ENCODE measurements around the gene KCNQ1OT1.

Gene KCNQ1OT1

GRCh38 chr11:2674658-2675131 is 25.1 kb downstream of the KCNQ1OT1 start:
- H3K27me3 ChIP-seq (ENCODE audit: control insufficient read depth in 1 of 2, insufficient read depth in 2 of 2, low read length in 2 of 2) = no peaks in the 10 kb centered on the region
- H3K4me3 ChIP-seq (ENCODE audit: low read depth in 1 of 2, low read length in 2 of 2) = no peak overlapping the region
- peaks cover 0 to 9% of the 10 kb centered on the region in 2 donors for H3K4me1 ChIP-seq (ENCODE audit: control insufficient read depth in 1 of 2, insufficient read depth in 2 of 2, low read length in 2 of 2)
- no peak overlapping the region for H3K27ac ChIP-seq (ENCODE audit: low read depth, low read length)
- H3K9ac ChIP-seq (ENCODE audit: low read depth in 1 of 2, low read length in 2 of 2) = no peak overlapping the region
- H3K36me3 ChIP-seq (ENCODE audit: control insufficient read depth in 1 of 2, insufficient read depth in 2 of 2, low read length in 2 of 2) = peaks cover 0 to 14% of the 10 kb centered on the region in 2 donors
- no peaks in the 10 kb centered on the region for H3K9me3 ChIP-seq (ENCODE audit: control insufficient read depth in 1 of 2, low read length in 2 of 2)

- H3K4me1 ChIP-seq (ENCODE audit: control insufficient read depth in 1 of 2, insufficient read depth in 2 of 2, low read length in 2 of 2) = peaks cover 0 to 9% of the 10 kb centered on the region in 2 donors
- H3K36me3 ChIP-seq (ENCODE audit: control insufficient read depth in 1 of 2, insufficient read depth in 2 of 2, low read length in 2 of 2) = peaks cover 0 to 17% of the 10 kb centered on the region in 2 donors
- H3K4me3 ChIP-seq (ENCODE audit: low read depth in 1 of 2, low read length in 2 of 2) = no peak overlapping the region
- no peaks in the 10 kb centered on the region for H3K27me3 ChIP-seq (ENCODE audit: control insufficient read depth in 1 of 2, insufficient read depth in 2 of 2, low read length in 2 of 2)
- no peak overlapping the region for H3K27ac ChIP-seq (ENCODE audit: low read depth, low read length)
- no peaks in the 10 kb centered on the region for H3K9me3 ChIP-seq (ENCODE audit: control insufficient read depth in 1 of 2, low read length in 2 of 2)
- no peak overlapping the region for H3K9ac ChIP-seq (ENCODE audit: low read depth in 1 of 2, low read length in 2 of 2)
Observed at GRCh38 chr11:2673871-2674471, 25.8 kb downstream of the KCNQ1OT1 start.

GRCh38 chr11:2673250-2673610 is 26.6 kb downstream of the KCNQ1OT1 start:
- H3K9ac ChIP-seq (ENCODE audit: low read depth in 1 of 2, low read length in 2 of 2) = no peak overlapping the region
- no peak overlapping the region for H3K4me3 ChIP-seq (ENCODE audit: low read depth in 1 of 2, low read length in 2 of 2)
- no peaks in the 10 kb centered on the region for H3K27me3 ChIP-seq (ENCODE audit: control insufficient read depth in 1 of 2, insufficient read depth in 2 of 2, low read length in 2 of 2)
- peaks cover 0 to 9% of the 10 kb centered on the region in 2 donors for H3K4me1 ChIP-seq (ENCODE audit: control insufficient read depth in 1 of 2, insufficient read depth in 2 of 2, low read length in 2 of 2)
- peaks cover 0 to 13% of the 10 kb centered on the region in 2 donors for H3K36me3 ChIP-seq (ENCODE audit: control insufficient read depth in 1 of 2, insufficient read depth in 2 of 2, low read length in 2 of 2)
- H3K27ac ChIP-seq (ENCODE audit: low read depth, low read length) = no peak overlapping the region
- no peaks in the 10 kb centered on the region for H3K9me3 ChIP-seq (ENCODE audit: control insufficient read depth in 1 of 2, low read length in 2 of 2)

- no peaks in the 10 kb centered on the region for H3K27me3 ChIP-seq (ENCODE audit: control insufficient read depth in 1 of 2, insufficient read depth in 2 of 2, low read length in 2 of 2)
- no peak overlapping the region for H3K4me3 ChIP-seq (ENCODE audit: low read depth in 1 of 2, low read length in 2 of 2)
- no peak overlapping the region for H3K27ac ChIP-seq (ENCODE audit: low read depth, low read length)
- H3K9me3 ChIP-seq (ENCODE audit: control insufficient read depth in 1 of 2, low read length in 2 of 2) = no peaks in the 10 kb centered on the region
- peaks cover 4 to 18% of the 10 kb centered on the region in 2 donors for H3K36me3 ChIP-seq (ENCODE audit: control insufficient read depth in 1 of 2, insufficient read depth in 2 of 2, low read length in 2 of 2)
- peaks cover 0 to 9% of the 10 kb centered on the region in 2 donors for H3K4me1 ChIP-seq (ENCODE audit: control insufficient read depth in 1 of 2, insufficient read depth in 2 of 2, low read length in 2 of 2)
- no peak overlapping the region for H3K9ac ChIP-seq (ENCODE audit: low read depth in 1 of 2, low read length in 2 of 2)
Observed at GRCh38 chr11:2672553-2673249, 27.1 kb downstream of the KCNQ1OT1 start.

- H3K27ac ChIP-seq (ENCODE audit: low read depth, low read length) = no peak overlapping the region
- H3K4me3 ChIP-seq (ENCODE audit: low read depth in 1 of 2, low read length in 2 of 2) = no peak overlapping the region
- H3K9me3 ChIP-seq (ENCODE audit: control insufficient read depth in 1 of 2, low read length in 2 of 2) = no peaks in the 10 kb centered on the region
- peaks cover 0 to 7% of the 10 kb centered on the region in 2 donors for H3K4me1 ChIP-seq (ENCODE audit: control insufficient read depth in 1 of 2, insufficient read depth in 2 of 2, low read length in 2 of 2)
- no peak overlapping the region for H3K9ac ChIP-seq (ENCODE audit: low read depth in 1 of 2, low read length in 2 of 2)
- peaks cover 4 to 19% of the 10 kb centered on the region in 2 donors for H3K36me3 ChIP-seq (ENCODE audit: control insufficient read depth in 1 of 2, insufficient read depth in 2 of 2, low read length in 2 of 2)
- no peaks in the 10 kb centered on the region for H3K27me3 ChIP-seq (ENCODE audit: control insufficient read depth in 1 of 2, insufficient read depth in 2 of 2, low read length in 2 of 2)
Observed at GRCh38 chr11:2671748-2672147, 28.0 kb downstream of the KCNQ1OT1 start.

- Histone ChIP-seq H3K9me3 (ENCODE audit: control insufficient read depth in 1 of 2, low read length in 2 of 2) (no peaks in the 10 kb centered on the region), H3K27me3 (ENCODE audit: control insufficient read depth in 1 of 2, insufficient read depth in 2 of 2, low read length in 2 of 2) (no peaks in the 10 kb centered on the region), H3K4me3 (ENCODE audit: low read depth in 1 of 2, low read length in 2 of 2) (no peak overlapping the region), H3K36me3 (ENCODE audit: control insufficient read depth in 1 of 2, insufficient read depth in 2 of 2, low read length in 2 of 2) (peaks cover 4 to 23% of the 10 kb centered on the region in 2 donors), H3K9ac (ENCODE audit: low read depth in 1 of 2, low read length in 2 of 2) (no peak overlapping the region), H3K4me1 (ENCODE audit: control insufficient read depth in 1 of 2, insufficient read depth in 2 of 2, low read length in 2 of 2) (no peaks in the 10 kb centered on the region), H3K27ac (ENCODE audit: low read depth, low read length) (no peak overlapping the region)
Observed at GRCh38 chr11:2670541-2671100, 29.2 kb downstream of the KCNQ1OT1 start.

- Histone ChIP-seq H3K4me1 (ENCODE audit: control insufficient read depth in 1 of 2, insufficient read depth in 2 of 2, low read length in 2 of 2) (no peaks in the 10 kb centered on the region), H3K27ac (ENCODE audit: low read depth, low read length) (no peak overlapping the region), H3K9me3 (ENCODE audit: control insufficient read depth in 1 of 2, low read length in 2 of 2) (no peaks in the 10 kb centered on the region), H3K36me3 (ENCODE audit: control insufficient read depth in 1 of 2, insufficient read depth in 2 of 2, low read length in 2 of 2) (peaks cover 4 to 26% of the 10 kb centered on the region in 2 donors), H3K4me3 (ENCODE audit: low read depth in 1 of 2, low read length in 2 of 2) (no peak overlapping the region), H3K27me3 (ENCODE audit: control insufficient read depth in 1 of 2, insufficient read depth in 2 of 2, low read length in 2 of 2) (no peaks in the 10 kb centered on the region), H3K9ac (ENCODE audit: low read depth in 1 of 2, low read length in 2 of 2) (no peak overlapping the region)
Observed at GRCh38 chr11:2669634-2670469, 29.9 kb downstream of the KCNQ1OT1 start.

GRCh38 chr11:2668876-2669275 is 30.9 kb downstream of the KCNQ1OT1 start:
- Histone ChIP-seq H3K27me3 (ENCODE audit: control insufficient read depth in 1 of 2, insufficient read depth in 2 of 2, low read length in 2 of 2) (no peaks in the 10 kb centered on the region), H3K9ac (ENCODE audit: low read depth in 1 of 2, low read length in 2 of 2) (no peak overlapping the region), H3K36me3 (ENCODE audit: control insufficient read depth in 1 of 2, insufficient read depth in 2 of 2, low read length in 2 of 2) (peaks cover 4 to 29% of the 10 kb centered on the region in 2 donors), H3K9me3 (ENCODE audit: control insufficient read depth in 1 of 2, low read length in 2 of 2) (no peaks in the 10 kb centered on the region), H3K4me3 (ENCODE audit: low read depth in 1 of 2, low read length in 2 of 2) (no peak overlapping the region), H3K27ac (ENCODE audit: low read depth, low read length) (no peak overlapping the region), H3K4me1 (ENCODE audit: control insufficient read depth in 1 of 2, insufficient read depth in 2 of 2, low read length in 2 of 2) (no peaks in the 10 kb centered on the region)

GRCh38 chr11:2667940-2668339 is 31.9 kb downstream of the KCNQ1OT1 start:
- H3K36me3 ChIP-seq (ENCODE audit: control insufficient read depth in 1 of 2, insufficient read depth in 2 of 2, low read length in 2 of 2) = peaks cover 4 to 36% of the 10 kb centered on the region in 2 donors

More at GRCh38 chr11:2667940-2668339, 31.9 kb downstream of the KCNQ1OT1 start:
- H3K4me3 ChIP-seq (ENCODE audit: low read depth in 1 of 2, low read length in 2 of 2) = no peak overlapping the region
- no peaks in the 10 kb centered on the region for H3K27me3 ChIP-seq (ENCODE audit: control insufficient read depth in 1 of 2, insufficient read depth in 2 of 2, low read length in 2 of 2)
- no peaks in the 10 kb centered on the region for H3K9me3 ChIP-seq (ENCODE audit: control insufficient read depth in 1 of 2, low read length in 2 of 2)
- H3K4me1 ChIP-seq (ENCODE audit: control insufficient read depth in 1 of 2, insufficient read depth in 2 of 2, low read length in 2 of 2) = no peaks in the 10 kb centered on the region
- no peak overlapping the region for H3K9ac ChIP-seq (ENCODE audit: low read depth in 1 of 2, low read length in 2 of 2)
- H3K27ac ChIP-seq (ENCODE audit: low read depth, low read length) = no peak overlapping the region

Measured in duodenal mucosa (tissue), 2 donors.